Stimulated activated CD4-positive, alpha-beta T cell treated with anti-CD3 and anti-CD28 coated beads, Interleukin-15, amount 100 ng/mL, for 1 hour (primary cell): ENCODE data around the gene STK39.
"Not testable (repeated sequence)": the region's sequence is repeated elsewhere in the genome, so short reads cannot be mapped to it uniquely, and the experiment has no call there.

ENCODE experiments used
- DNase-seq, 2 donors: peaks; one replicate each; pipeline ENCODE4 v3.0.0-alpha.2; 2020; ENCODE audit warnings: low read depth in 1 of 2, low spot score in 1 of 2

The STK39 gene

DNA sequence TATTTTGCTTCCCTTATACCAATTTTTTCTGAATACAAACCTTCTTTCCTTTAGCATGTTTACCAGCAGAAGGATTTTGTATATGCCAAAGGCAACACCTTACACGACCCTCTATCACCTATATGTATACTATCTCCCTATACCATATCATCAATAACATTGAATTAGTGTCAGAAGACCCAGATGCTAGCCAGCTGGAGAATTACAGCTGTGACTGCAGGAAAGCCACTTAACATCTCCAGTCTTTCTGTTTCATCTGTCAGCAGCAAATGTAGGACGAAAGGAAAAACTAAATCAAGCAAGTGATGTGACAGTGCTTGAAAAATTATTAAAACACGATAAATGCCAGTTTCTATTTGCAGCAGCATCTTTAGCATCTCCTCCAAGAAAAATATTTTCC is 193.7 kb downstream of the STK39 start:
- no peak for DNase-seq

DNA sequence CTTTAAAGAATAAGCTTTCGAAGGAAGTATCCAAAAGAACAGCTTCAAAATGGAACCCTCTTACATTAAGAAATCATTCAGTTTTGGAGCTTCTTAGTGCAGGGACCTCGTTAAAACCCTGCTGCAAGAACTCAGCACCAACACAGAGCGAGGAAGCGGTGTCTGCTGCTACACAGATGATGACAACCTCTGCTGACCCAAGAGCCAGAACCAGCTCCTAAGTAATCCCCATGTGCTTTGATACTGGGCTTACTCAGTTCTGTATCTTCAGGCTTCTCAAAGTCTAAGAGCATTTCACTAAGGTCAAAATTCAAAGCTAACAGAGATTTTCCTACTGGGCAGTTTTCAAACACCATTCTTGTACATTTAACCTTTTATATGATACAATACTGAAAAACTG is 194.6 kb downstream of the STK39 start:
- no peak for DNase-seq

DNA sequence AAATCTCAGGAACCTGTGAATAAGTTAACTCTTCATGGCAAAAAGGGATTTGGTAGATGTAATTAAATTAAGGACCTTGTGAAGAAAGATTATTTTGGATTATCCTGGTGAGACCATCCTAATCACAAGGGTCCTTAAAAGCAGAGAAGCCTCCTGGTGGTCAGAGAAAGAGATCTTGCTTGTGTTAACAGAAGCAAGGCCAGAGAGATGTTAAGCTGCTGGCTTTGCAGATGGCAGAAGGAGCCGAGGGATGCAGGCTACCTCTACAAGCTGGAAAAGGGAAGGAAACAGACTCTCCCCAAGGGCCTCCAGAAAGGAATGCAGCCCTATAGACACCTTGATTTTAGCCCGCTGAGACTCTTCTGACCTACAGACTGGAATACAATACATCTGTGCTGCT is 197.0 kb downstream of the STK39 start:
- no peak for DNase-seq

DNA sequence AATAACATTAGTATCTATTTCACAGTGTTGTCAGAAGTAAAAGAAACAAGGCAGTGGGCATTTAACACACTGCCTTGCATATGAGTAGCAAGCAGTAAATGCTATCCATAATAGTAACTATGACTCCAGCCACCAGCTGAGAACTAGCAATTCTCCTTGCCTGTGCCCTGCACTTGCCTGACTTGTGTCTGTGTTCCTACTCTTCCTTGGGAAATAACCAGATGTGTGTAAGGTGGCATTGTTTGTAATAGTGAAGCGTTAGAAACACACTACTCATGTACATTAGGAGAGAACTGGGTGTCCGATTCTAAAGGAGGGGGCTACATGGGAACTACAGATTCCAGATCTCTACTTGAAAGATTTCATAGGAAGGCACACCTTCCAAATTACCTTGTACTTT is 197.8 kb downstream of the STK39 start:
- DNase-seq: no peak

DNA sequence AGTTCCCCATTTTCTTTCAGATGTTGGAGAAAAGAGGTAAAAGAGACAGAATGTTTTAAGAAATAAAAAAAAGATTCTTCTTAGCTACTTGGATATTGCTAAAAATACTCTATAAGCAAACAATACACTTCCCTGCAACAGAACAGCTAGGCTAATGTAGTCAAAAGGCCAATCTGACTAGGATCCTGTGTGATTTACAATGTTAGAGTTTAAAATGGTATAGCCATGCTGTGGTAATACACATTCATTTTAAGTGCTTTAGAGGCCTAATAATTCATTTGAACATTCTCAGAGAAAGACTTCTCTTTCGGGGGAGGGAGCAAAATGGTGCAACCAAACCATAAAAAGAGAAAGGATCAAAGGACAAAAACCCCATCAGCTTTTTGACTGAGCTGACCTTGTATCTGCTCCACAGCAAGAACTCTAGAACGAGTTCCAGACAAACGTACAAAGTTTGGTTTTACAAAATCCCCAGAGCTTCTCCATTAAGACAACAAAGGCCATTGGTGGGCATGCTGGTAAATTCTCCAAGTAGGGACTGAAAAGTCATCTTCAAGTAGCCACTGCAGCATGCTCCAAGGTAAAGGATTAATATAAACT is 200.2 kb downstream of the STK39 start:
- no peak for DNase-seq

DNA sequence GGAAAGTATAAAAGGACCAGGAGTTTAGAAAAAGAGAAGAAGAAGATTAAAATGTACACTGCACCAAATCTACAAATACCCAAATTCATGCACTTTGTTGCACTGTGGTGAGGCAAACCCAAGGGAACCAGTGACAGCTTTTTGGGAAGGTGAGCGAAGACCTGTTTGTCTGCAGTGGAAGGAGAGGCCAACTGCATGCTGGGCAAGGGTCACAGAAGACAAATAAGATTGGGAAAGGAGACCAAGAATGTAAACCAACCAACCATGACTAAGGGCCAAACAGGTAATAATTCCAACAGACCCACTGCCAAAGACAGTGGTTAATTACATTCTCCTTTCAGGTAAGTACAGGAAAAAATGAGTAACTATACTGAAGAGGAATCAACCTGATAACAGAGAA is 202.8 kb downstream of the STK39 start:
- no peak for DNase-seq

DNA sequence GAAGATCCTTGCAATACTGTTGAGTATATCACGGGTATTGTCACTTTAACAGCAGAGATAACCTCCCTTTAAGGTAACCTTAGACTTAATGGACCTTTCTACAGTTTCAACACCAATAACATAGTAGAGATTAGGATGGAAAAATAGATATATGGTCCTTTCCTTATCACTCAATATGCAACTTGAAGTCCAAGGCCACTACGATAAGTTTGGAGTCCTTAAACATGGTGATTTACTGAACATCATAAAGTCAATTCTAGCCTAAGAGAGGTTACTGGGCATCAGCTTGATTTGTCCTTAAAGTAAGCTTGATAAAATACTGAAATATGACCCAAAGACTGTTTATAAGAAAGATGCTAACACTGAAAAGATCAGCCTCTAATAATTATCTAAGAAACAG is 203.2 kb downstream of the STK39 start:
- no peak for DNase-seq

DNA sequence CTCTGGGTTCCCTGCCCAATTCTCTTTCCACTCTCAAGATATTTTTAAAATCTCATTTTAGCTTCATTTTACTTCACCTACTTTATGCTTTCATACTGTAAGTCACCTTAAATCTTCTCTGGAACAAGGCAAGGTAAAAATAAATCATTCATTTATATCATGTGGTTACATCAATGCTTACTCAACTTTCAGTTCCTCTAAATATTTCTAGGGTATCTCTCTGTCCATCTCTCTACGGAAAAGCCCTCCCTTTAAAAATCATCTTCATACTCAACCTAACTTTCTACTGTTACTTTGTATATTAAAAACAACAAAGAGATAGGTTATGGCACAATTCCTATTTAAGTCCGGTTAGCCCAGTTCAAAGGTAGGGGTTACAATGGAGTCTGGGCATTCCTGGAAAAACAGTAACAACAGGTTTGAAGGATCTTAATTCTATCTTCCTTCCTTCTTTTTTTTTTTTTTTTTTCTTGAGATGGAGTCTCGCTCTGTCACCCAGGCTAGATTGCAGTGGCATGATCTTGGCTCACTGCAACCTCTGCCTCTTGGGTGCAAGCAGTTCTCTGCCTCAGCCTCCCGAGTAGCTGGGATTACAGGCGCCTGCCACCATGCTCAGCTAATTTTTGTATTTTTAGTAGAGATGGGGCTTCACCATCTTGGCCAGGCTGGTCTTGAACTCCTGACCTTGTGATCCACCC is 205.1 kb downstream of the STK39 start:
- not testable (repeated sequence) for DNase-seq

DNA sequence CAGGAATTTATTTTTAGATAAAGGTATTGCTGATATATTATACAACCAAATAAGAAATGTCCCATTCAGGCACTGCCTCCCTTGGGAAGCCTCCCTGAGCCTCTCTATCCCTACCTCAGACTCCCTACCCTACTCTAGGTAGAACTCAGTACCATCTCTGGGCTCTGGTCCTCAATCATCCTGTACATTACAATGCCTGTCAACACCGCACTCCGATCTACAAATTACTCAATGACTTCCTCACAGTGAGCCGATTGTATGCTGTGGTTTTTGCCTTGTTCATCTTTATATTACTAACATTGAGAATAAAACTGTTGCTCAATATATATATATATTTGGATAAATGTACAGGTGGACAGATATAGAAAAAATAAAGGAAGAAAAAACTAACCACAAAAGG is 207.5 kb downstream of the STK39 start:
- DNase-seq: no peak

DNA sequence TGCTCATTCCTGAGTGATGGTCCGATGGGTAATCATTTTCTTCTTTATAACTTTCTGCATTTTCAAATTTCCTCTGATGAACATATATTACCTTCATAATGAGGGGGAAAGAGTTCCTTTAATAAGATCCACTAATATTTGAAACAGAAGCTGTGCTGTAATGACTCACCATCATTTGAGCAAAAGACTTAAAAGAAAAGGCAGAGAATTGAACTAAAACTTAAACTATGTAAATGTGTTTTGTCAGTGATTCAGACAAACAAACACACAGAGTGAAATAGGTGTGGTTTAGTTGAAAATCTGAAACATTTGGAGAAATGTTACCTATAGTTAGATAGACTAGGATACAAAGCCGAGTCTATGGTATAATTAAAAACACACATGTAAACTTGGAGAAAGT is 209.6 kb downstream of the STK39 start:
- DNase-seq: no peak

DNA sequence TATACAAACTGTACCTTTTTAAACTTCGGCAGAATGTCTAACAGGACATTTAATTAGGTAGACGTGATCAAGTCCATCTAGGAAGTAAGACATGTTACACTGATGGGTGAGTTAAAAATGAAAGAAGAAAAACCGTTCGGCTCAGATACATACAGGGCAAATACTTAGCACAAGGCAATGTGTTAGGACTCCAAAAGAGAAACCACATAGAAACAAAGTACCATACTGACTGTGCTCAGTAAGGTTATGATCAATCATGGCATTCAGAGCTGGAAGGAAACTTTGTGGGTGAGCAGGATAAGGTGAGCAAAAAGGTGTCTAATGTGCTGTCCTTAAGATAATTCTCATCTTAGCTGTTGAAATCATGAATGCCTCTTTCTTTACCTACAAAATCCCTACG is 211.9 kb downstream of the STK39 start:
- no peak for DNase-seq

DNA sequence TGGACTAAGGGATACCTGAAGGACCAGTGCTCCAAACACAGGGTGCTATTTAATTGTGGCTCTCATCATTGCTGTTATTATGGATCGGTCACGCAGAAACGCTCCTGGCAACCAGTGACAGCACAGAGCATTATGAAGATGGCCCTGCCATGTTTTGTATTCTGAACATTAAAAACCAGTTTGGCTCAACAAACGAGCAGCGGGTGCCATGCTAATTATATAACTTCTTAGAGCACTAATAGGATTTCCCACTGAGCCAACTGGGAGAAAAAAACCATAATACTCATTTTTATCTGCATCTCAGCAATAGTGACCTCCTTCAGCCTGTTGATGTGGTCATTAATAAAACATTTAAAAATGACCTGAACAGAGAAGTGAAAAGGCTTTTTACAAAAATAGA is 212.8 kb downstream of the STK39 start:
- no peak for DNase-seq

DNA sequence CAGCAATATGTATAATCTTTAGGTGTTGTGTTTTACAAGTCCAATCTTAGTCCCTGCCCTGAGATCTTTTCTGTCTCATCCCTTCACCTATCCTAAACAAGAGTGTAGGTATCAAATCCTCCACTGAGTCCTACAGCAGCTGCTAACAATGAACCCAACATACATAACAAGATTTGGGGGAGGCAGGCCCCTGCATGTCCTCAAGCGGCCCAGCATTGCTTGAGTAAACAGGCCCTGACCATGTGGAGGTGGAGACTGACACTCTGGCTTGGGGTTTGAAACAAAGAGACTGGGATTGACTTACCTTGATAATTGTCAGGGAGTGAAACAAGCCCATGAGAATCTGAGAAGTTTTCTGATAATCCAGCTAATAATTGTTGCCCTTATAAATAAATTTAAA is 213.4 kb downstream of the STK39 start:
- DNase-seq: no peak

DNA sequence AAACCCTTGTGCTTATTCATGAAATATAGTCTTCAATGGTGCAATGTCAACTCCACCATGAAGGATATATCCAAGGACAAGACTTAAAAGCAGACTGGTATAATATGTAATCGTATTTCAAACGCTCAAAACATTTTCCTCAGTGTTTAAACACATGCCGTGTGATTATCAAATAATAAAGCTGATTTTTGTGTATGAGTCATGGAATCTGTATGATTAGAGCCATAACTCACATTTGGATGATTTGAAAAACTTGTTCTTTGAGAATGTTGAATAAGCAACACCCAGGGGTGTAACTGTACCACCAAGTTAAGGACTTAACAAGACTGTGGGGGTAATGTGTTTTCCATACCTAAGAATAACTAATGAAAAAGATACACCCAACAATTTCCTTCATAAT is 215.3 kb downstream of the STK39 start:
- DNase-seq: no peak

DNA sequence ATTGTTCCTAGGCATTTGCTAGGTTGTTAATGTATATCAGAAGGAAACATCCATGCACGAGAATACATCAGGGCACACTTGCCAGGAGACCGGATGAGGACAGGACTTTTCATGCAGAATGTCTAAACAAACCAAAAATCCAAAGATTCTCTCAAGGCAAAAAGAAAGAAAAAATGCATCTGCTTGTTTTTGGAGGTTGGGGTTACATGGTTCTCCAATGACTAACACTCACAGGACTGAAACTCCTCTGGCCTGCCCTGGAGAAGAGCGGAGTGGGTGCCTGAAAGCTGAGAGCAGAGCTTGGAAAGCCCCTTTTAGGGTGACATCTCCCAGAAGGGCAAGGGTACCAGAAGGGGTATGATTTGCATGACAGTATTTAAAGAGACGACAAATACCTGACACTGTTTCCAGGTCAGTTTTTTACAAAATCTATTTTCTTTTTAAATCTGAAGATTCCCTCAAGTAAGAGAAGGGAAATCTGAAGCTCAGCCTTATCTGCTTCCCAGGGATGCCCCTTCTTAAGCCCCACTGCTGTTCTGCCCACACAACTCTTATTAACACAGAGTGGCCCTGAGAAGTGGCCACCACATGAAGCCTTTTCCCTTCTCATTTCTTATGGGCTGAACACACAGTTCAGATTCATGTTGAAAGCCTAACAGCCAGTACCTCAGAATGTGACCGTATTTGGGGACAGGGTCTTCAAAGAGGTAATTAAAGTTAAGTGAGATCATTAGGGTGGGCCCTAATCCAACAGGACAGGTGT is 216.4 kb downstream of the STK39 start:
- DNase-seq: no peak

DNA sequence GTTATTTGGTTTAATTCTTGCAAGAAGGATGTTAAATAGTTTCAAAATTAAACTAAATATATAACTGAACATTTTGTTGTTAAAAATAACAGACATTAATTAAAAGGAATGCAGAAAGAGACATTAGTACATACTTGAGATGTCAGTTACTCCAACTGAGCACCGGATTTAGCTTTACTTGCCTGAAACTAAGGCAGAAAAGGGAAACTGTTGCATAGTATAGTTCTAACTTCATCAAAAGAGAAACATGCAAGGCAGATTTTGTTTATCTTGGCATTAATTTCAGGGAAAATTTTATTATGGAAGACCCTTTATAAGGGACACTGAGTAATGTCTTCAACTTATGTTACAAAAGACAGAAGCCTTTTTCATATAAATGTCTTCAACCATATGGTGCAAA is 218.3 kb downstream of the STK39 start:
- no peak for DNase-seq

DNA sequence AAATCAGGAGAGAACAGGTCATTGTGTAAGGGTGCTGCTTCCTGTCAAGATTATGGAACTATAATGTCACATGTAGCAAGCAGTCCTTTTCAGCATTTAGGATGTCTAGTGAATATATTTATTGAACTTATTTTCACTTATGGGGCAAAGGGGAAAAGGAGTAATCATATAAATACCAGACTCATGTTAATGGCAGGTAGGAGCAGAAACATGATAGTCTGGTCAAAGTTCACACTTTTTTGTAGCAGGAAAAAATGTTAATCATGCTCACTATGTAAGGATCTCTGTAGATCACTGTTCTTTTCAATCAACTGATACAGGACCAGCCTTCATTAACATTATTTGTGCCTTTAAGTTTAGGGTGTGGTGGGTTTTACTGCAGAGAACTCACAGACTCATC is 219.0 kb downstream of the STK39 start:
- DNase-seq: no peak

DNA sequence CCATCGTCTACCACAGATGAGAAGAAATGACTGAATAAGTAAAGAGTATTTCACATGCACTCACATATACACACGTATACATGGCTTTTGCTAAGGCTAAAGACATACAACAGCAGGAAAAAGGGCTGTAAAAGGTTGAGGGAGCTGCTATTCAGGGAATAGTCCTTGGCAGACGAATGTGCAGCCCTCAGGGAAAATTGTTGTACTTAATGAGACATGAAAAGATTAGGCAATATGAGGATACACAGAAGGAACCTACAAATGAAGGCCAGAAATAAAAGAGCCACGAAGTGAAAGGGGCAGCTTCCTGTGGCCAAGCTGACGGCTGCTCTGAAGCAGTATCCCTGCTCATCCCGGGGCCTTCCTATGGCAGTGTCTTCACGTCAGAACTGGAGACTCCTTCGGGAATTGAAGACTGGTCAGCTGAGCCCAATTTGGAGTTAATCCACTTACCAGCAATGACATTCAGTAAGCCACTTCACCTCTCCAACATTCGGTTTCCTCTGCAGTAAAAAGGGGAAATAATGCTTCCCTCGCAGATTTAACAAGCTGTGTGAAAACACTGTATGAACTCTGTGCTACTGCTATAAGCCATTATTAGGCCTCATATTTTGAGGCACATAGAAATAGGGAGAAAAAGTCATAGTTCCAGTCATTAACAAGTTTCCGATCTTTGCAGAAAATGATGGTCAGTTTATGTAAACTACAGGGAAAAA is 221.8 kb downstream of the STK39 start:
- no peak for DNase-seq

DNA sequence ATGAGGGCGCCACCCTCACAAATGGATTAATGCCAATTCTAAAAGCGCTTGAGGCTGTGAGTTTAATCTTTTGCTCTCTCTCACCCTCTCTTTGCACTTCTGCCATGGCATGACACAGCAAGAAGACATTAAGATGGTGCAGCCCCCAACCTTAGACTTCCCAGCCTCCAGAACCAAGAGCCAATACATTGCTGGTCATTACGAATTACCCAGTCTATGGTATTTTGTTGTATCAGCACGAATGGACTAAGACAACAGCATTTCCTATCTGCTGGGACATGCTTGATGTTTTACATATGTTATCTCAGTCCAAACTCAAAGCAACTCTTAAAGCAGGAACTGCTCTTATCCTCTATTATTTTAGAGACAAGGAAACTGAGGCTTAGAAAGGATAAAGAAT is 222.9 kb downstream of the STK39 start:
- no peak for DNase-seq

DNA sequence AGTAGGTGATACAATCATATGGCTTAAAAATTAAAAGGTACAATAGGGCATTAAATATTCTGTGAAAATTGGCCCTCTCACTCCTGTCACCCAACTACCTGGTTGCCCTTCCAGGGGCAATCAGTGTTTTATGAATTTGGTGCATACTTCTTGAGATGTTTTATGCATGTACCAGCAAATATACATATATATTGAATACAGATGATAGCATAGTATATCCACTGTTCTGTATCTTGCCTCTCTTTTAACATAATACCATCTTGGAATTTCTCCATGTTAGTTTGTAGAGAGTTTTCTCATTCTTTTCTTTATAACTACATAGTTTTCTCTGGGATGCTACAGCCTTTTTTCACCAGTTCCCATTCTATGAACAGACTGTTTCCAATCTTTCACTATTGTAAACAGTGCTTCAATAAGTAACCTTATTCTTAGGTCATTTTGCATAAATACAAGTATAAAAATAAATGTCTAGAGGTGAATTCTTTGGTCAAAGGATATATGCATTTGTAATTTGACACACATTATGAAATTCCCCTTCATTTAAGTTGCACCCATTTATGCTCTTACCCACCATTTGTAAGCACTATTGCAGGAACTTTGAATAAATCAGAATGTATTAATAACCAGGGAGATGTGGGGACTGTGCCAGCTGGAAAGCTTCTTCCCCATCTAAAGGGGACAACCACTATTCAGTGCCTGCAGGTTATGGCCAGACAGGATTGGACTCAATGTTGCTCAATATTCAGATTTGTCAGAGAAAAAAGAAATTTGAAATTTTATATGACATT is 225.4 kb downstream of the STK39 start:
- DNase-seq: no peak

DNA sequence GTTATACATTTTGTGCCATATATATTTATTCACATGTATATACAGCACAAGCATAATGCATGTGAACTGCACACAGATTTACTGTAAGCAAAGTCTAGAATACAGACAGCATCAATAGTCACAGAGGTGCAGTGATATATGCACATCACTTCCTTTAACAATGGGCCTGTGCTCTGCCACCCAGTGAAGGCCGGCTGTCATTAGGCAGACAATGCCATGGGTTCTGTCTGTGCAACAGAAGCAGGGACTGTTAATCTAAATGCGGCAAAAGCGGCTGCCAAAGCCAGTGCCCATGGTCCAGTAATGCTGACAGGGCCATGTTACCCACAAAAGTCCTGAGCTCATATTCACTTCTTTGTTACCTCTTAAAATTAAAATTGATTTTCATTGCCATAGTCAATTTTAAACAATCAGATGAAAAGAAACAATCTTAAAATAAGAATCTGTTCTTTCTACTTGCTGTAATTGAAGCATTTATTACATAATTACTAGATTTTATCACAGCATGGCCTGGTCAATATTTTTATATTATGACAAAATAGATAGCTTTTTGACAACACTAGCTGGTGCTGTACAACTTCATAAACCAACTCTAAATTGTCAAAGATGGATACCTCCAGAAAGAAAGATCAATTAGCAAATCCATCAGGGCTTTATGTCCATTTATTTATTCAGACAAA is 232.0 kb downstream of the STK39 start:
- no peak for DNase-seq
